ENCODE measurements around the gene GDAP1L1.

GRCh38 chr20:44235702-44236101 lies 11.4 kb upstream of the GDAP1L1 start:
- TF ChIP-seq, protein P1, sequence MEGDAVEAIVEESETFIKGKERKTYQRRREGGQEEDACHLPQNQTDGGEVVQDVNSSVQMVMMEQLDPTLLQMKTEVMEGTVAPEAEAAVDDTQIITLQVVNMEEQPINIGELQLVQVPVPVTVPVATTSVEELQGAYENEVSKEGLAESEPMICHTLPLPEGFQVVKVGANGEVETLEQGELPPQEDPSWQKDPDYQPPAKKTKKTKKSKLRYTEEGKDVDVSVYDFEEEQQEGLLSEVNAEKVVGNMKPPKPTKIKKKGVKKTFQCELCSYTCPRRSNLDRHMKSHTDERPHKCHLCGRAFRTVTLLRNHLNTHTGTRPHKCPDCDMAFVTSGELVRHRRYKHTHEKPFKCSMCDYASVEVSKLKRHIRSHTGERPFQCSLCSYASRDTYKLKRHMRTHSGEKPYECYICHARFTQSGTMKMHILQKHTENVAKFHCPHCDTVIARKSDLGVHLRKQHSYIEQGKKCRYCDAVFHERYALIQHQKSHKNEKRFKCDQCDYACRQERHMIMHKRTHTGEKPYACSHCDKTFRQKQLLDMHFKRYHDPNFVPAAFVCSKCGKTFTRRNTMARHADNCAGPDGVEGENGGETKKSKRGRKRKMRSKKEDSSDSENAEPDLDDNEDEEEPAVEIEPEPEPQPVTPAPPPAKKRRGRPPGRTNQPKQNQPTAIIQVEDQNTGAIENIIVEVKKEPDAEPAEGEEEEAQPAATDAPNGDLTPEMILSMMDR (conservative IDR thresholded peaks at IDR 0.05 in 1 of 2, IDR thresholded peaks at IDR 0.05 in 1 of 2; ENCODE audit: low read depth in 1 of 2, low read length in 2 of 2) = no peak
- no peak for TF ChIP-seq EZH2 (IDR thresholded peaks at IDR 0.05; ENCODE audit: low read length, missing control alignments)
